HCEC 1CT (cell line): Measurements from ENCODE around the gene CDH2.

ENCODE experiments used
- DNase-seq: peaks from one replicate; pipeline ENCODE4 v3.0.0-alpha.2; 2017

Gene CDH2

GRCh38 chr18:28167835-28168349 is 9.0 kb downstream of the CDH2 start:
- no peak for DNase-seq

- DNase-seq = no peak
Measured at GRCh38 chr18:28164771-28165483, 12.0 kb downstream of the CDH2 start.

- peak; percentile 21 for DNase-seq
Measured at GRCh38 chr18:28163201-28163775, 13.6 kb downstream of the CDH2 start.

- DNase-seq = peak; percentile 60
Measured at GRCh38 chr18:28161608-28162599, 15.0 kb downstream of the CDH2 start.

GRCh38 chr18:28159055-28159454 is 17.9 kb downstream of the CDH2 start:
- DNase-seq = no peak

GRCh38 chr18:28158083-28158581 is 18.8 kb downstream of the CDH2 start:
- no peak for DNase-seq

GRCh38 chr18:28153485-28154065 is 23.4 kb downstream of the CDH2 start:
- peak; percentile 27 for DNase-seq

GRCh38 chr18:28152754-28153153 is 24.2 kb downstream of the CDH2 start:
- no peak for DNase-seq

GRCh38 chr18:28152354-28152753 is 24.6 kb downstream of the CDH2 start:
- DNase-seq = no peak

- DNase-seq = no peak
Measured at GRCh38 chr18:28151434-28151833, 25.5 kb downstream of the CDH2 start.

- no peak for DNase-seq
Measured at GRCh38 chr18:28150925-28151324, 26.0 kb downstream of the CDH2 start.

- DNase-seq = no peak
Measured at GRCh38 chr18:28149810-28150420, 27.0 kb downstream of the CDH2 start.

GRCh38 chr18:28147674-28148171 is 29.2 kb downstream of the CDH2 start:
- DNase-seq = peak; percentile 43

GRCh38 chr18:28143725-28144124 is 33.2 kb downstream of the CDH2 start:
- DNase-seq = no peak

- no peak for DNase-seq
Measured at GRCh38 chr18:28138816-28139215, 38.1 kb downstream of the CDH2 start.

- DNase-seq = no peak
Measured at GRCh38 chr18:28136071-28136470, 40.9 kb downstream of the CDH2 start.

- DNase-seq = no peak
Measured at GRCh38 chr18:28134774-28135173, 42.2 kb downstream of the CDH2 start.

- DNase-seq = no peak
Measured at GRCh38 chr18:28132084-28132483, 44.8 kb downstream of the CDH2 start.

- DNase-seq = no peak
Measured at GRCh38 chr18:28128659-28128980, 48.3 kb downstream of the CDH2 start.

- peak; percentile 65 for DNase-seq
Measured at GRCh38 chr18:28127763-28128658, 48.9 kb downstream of the CDH2 start.

GRCh38 chr18:28127228-28127627 is 49.7 kb downstream of the CDH2 start:
- no peak for DNase-seq
